Large intestine (tissue), 3 donors: ENCODE results near the gene B4GALT4. TPM values are rescaled to one million over a fixed set of nuclear protein-coding genes. Genes with fewer than 3 reads are reported as not detected.

Source experiments
- DNase-seq, 2 donors: peaks; one replicate each; pipeline versions ENCODE4 v3.0.0 to v3.0.0-alpha.2; 2013
- H3K27ac ChIP-seq: one replicate; pipeline ENCODE4 v1.5.1; 2013; ENCODE audit warnings: low read length
- H3K27me3 ChIP-seq: 2 replicates; pipeline ENCODE4 v1.6.1; 2013; ENCODE audit warnings: low read length; ENCODE audit not compliant: control insufficient read depth, insufficient read depth
- H3K36me3 ChIP-seq: 2 replicates; pipeline ENCODE4 v1.6.1; 2013; ENCODE audit warnings: low read length; ENCODE audit not compliant: control insufficient read depth, insufficient read depth
- H3K4me1 ChIP-seq: one replicate; pipeline ENCODE4 v1.6.1; 2013; ENCODE audit warnings: low read length; ENCODE audit not compliant: control insufficient read depth, insufficient read depth
- H3K4me3 ChIP-seq: one replicate; pipeline ENCODE4 v1.5.1; 2013; ENCODE audit warnings: low read length
- H3K9me3 ChIP-seq: one replicate; pipeline ENCODE4 v1.6.1; 2013; ENCODE audit warnings: mild to moderate bottlenecking, low read depth, low read length, moderate library complexity; ENCODE audit not compliant: control insufficient read depth
- WGBS: methylation state at CpG from one replicate; pipeline ENCODE4 v1.1.5; 2013; ENCODE audit warnings: low lambda C conversion rate; ENCODE audit not compliant: insufficient coverage; 5-methylcytosine and 5-hydroxymethylcytosine counted together
- polyA plus RNA-seq: library from polyadenylated mRNA; unstranded; fragments of 120-200 nt; gene quantifications from one replicate; pipeline ENCODE4 v1.2.1, GENCODE V29; 2013

B4GALT4 gene
- polyA plus RNA-seq, 1 donor: 54.5 TPM

- H3K36me3 ChIP-seq: peaks cover 66% of the 10 kb centered on the region
- no peak overlapping the region for H3K4me3 ChIP-seq
- H3K9me3 ChIP-seq: no peaks in the 10 kb centered on the region
- WGBS: no CpG with 5 or more reads among the region's 6 CpGs
- peak; percentile 24 to 79 for DNase-seq
- no peaks in the 10 kb centered on the region for H3K27me3 ChIP-seq
- H3K4me1 ChIP-seq: peaks cover 22% of the 10 kb centered on the region
- peak overlapping the region; percentile 69 for H3K27ac ChIP-seq
Measured at GRCh38 chr3:119227070-119227850, 13.4 kb downstream of the B4GALT4 start.

DNA sequence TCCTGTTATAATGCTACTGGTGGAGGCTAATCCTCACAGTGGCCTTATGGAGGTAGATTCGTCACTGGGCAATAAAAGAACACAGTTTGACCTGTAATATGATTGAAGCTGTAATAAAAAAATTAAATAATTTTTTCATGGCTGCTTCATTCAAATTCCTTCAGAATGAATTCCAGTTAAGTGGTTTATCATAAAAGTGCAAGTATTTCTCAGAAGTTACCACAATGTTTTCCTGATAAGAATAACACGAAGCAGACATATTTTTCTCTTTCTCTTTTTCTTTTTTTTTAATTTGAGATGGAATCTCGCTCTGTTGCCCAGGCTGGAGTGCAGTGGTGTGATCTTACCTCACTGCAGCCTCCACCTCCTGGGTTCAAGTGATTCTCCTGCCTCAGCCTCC lies 15.6 kb downstream of the B4GALT4 start:
- 40% methylated on average over 2 of the region's 3 CpGs for WGBS
- peaks cover 69% of the 10 kb centered on the region for H3K36me3 ChIP-seq
- no peak for DNase-seq
- H3K4me3 ChIP-seq: no peak overlapping the region
- H3K4me1 ChIP-seq: peaks cover 31% of the 10 kb centered on the region
- H3K27me3 ChIP-seq: no peaks in the 10 kb centered on the region
- H3K9me3 ChIP-seq: no peaks in the 10 kb centered on the region
- H3K27ac ChIP-seq: no peak overlapping the region

DNA sequence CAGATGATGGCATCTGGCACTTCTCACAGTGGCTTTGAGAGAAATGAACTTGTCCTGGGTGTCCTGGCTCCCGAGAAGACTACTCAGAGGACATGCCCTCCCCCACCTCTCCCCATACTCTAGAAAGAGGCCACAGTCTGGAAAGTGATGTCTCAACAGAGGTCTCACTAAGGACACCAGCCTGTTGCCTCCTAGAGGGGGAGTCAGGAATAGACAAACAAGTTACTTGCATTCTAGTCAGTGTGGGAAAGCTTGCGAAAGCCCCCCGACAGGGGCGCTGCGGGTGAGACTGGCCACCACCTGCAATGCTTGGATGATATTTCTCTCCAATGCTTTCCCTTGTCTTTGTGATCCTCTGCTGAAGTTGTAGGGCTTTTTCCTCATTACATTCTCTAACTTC lies 17.2 kb downstream of the B4GALT4 start:
- no peak overlapping the region for H3K4me3 ChIP-seq
- WGBS: 95% methylated on average over 4 of the region's 5 CpGs
- no peaks in the 10 kb centered on the region for H3K9me3 ChIP-seq
- H3K27ac ChIP-seq: no peak overlapping the region
- no peaks in the 10 kb centered on the region for H3K27me3 ChIP-seq
- peaks cover 65% of the 10 kb centered on the region for H3K36me3 ChIP-seq
- DNase-seq: no peak
- H3K4me1 ChIP-seq: peaks cover 42% of the 10 kb centered on the region

DNA sequence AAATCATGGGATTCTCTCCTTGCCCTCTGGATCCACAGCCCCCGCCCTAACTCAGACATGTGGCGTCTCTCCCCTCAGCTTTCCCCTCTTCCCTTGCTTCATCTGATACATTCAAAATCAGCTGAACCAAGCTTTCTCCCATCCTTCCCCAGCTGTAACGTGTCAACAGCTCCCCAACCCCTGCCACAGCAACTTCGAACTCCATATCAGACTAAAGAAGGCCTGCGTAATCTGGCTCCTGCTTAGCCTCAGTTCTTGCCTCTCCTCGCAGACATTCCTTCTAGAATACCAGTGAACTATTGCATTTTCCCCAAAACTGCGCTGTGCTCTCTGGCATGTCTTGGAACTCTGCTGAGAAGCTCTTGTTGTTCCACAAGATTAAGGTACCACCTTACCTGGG lies 18.3 kb downstream of the B4GALT4 start:
- Histone ChIP-seq H3K27me3 (no peaks in the 10 kb centered on the region), H3K27ac (no peak overlapping the region), H3K4me3 (no peak overlapping the region), H3K36me3 (peaks cover 67% of the 10 kb centered on the region), H3K9me3 (no peaks in the 10 kb centered on the region), H3K4me1 (peaks cover 38% of the 10 kb centered on the region)
- 75% methylated on average over 2 of the region's 7 CpGs for WGBS
- no peak for DNase-seq

DNA sequence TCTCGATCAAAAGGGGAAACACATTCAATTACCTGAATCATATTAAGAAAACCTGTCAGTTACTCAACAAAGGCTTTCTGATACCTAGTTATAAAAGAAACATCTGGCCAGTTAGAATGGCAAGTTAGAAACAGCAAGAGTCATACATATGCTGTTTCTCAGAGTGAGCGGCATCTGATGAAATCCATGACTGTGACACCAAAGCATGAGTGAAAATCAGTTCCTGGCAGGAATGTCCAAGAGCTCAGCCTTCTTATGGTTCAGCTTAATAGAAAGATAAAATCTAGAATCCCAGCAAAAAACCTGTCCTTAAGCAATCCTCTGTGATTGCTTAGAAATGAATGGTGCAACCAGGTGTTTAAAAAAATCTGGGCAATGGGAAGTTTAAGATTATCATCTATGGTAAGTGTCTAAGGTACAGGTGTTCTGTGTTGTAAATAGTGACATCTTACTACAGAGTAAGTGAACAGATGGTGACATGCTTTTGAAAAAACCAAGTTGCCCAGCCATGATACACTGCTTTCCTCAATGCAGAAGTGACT lies 18.8 kb downstream of the B4GALT4 start:
- H3K36me3 ChIP-seq: peaks cover 73% of the 10 kb centered on the region
- no peak overlapping the region for H3K4me3 ChIP-seq
- no peaks in the 10 kb centered on the region for H3K9me3 ChIP-seq
- DNase-seq: no peak
- peaks cover 33% of the 10 kb centered on the region for H3K4me1 ChIP-seq
- 100% methylated on average over 1 of the region's 2 CpGs for WGBS
- no peaks in the 10 kb centered on the region for H3K27me3 ChIP-seq
- H3K27ac ChIP-seq: no peak overlapping the region

DNA sequence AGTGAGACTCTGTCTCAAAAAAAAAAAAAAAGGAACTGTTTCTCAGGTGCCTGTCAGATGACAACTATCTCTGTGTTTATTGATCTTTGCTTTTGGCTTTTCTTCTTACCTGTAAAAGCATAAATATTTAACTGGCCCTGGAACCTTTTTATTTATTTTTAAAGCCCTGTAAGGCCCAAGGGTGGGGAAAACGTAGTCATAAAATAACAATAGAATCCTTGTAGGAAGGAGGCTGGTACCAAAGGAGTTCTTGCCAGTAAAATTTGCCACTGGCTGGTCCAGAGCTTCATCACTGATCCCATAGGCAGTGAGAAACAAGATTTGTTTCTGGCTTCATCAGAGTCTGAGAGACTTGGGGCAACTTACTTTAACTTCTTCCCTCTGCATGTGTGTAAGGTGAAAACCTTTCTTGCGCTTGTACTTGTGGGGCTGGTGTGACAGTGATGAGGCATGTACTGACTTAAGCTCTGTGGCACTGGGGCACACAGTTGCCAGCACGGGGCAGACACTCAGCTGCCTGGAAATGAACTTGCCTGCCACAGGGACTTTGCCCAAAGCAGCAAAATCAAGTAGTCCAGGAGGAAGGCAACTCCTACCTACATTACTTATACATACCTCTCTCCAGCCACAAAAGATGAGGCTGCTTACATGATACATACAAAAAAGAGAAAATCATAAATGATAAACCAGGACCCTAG lies 19.6 kb downstream of the B4GALT4 start:
- Histone ChIP-seq H3K36me3 (peaks cover 70% of the 10 kb centered on the region), H3K4me3 (no peak overlapping the region), H3K27me3 (no peaks in the 10 kb centered on the region), H3K4me1 (peaks cover 26% of the 10 kb centered on the region), H3K27ac (no peak overlapping the region), H3K9me3 (no peaks in the 10 kb centered on the region)
- no peak for DNase-seq
- no CpG with 5 or more reads among the region's 3 CpGs for WGBS

GRCh38 chr3:119220198-119220597 lies 20.5 kb downstream of the B4GALT4 start:
- no peaks in the 10 kb centered on the region for H3K9me3 ChIP-seq
- WGBS: 20% methylated on average over 1 of the region's 7 CpGs
- H3K27me3 ChIP-seq: no peaks in the 10 kb centered on the region
- H3K36me3 ChIP-seq: peaks cover 72% of the 10 kb centered on the region
- no peak overlapping the region for H3K4me3 ChIP-seq
- peaks cover 25% of the 10 kb centered on the region for H3K4me1 ChIP-seq
- DNase-seq: peak in 1 of 2 donors; percentile 60
- peak overlapping the region; percentile 16 for H3K27ac ChIP-seq

GRCh38 chr3:119219069-119219468 lies 21.6 kb downstream of the B4GALT4 start:
- H3K27ac ChIP-seq: peak overlapping the region; percentile 48
- H3K36me3 ChIP-seq: peaks cover 81% of the 10 kb centered on the region
- H3K27me3 ChIP-seq: no peaks in the 10 kb centered on the region
- no CpG with 5 or more reads among the region's 4 CpGs for WGBS
- peaks cover 25% of the 10 kb centered on the region for H3K4me1 ChIP-seq
- no peaks in the 10 kb centered on the region for H3K9me3 ChIP-seq
- H3K4me3 ChIP-seq: no peak overlapping the region
- peak; percentile 38 to 69 for DNase-seq

DNA sequence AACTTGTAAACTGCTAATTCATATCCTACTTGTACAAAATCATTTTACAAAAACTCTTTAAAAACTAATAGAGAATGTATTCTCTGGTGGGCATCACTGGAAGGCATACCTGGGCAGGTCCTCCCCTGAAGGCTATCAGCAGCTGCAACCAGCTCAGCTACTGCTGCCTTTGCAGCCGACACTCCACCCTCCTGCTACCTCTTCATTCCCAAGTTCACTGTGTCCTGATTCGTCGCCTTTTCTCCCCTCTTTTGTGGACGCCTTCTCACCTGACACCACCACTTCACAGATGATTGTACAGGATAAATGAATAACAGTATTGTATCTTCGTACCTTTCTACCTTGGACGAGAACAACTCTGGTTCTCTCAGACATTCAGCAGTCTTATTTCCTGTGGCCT lies 28.9 kb downstream of the B4GALT4 start:
- peaks cover 17% of the 10 kb centered on the region for H3K4me1 ChIP-seq
- peak in 1 of 2 donors; percentile 58 for DNase-seq
- no peaks in the 10 kb centered on the region for H3K27me3 ChIP-seq
- peaks cover 52% of the 10 kb centered on the region for H3K36me3 ChIP-seq
- WGBS: no CpG with 5 or more reads among the region's 6 CpGs
- no peaks in the 10 kb centered on the region for H3K9me3 ChIP-seq
- H3K4me3 ChIP-seq: no peak overlapping the region
- peak overlapping the region; percentile 46 for H3K27ac ChIP-seq

- Histone ChIP-seq H3K4me3 (no peak overlapping the region), H3K4me1 (peaks cover 23% of the 10 kb centered on the region), H3K36me3 (peaks cover 48% of the 10 kb centered on the region), H3K27me3 (no peaks in the 10 kb centered on the region), H3K9me3 (no peaks in the 10 kb centered on the region), H3K27ac (peak overlapping the region; percentile 46)
- DNase-seq: peak; percentile 47 to 88
- WGBS: 0% methylated on average over 3 of the region's 4 CpGs
Measured at GRCh38 chr3:119211193-119211592, 29.5 kb downstream of the B4GALT4 start.
